ENCODE results near the gene C2orf92.

- TF ChIP-seq SUZ12 (IDR thresholded peaks at IDR 0.05; ENCODE audit: extremely low read depth, insufficient read depth, insufficient read length): no peak
- TF ChIP-seq ZNF274 (IDR thresholded peaks at IDR 0.05; ENCODE audit: low read depth, low read length): no peak
These were observed 4.4 kb downstream of the C2orf92 start for GRCh38 chr2:97673915-97674283.

Measured in NT2/D1 (cell line).